ENCODE measurements around the gene MTM1. TPM values are rescaled to one million over a fixed set of nuclear protein-coding genes. Genes with fewer than 3 reads are reported as not detected.

MTM1 gene
- total and polyA plus RNA-seq, 2 experiments from 2014 or later, result 8.1 to 8.9 TPM

GRCh38 chrX:150616863-150617198, 48.4 kb downstream of the MTM1 start:
- Histone ChIP-seq H3K4me2 (ENCODE audit: unreplicated experiment) (no peak overlapping the region), H3K9ac (no peak overlapping the region), H3K9me2 (ENCODE audit: insufficient read depth) (no peaks in the 10 kb centered on the region), H3K4me1 (ENCODE audit: insufficient read depth) (no peaks in the 10 kb centered on the region), H2AFZ (no peak overlapping the region), H3K79me2 (ENCODE audit: insufficient read depth) (no peaks in the 10 kb centered on the region), H3K27me3 (replicated peaks; ENCODE audit: insufficient read depth) (no peaks in the 10 kb centered on the region), H3K27ac (no peak overlapping the region), H3K9me3 (ENCODE audit: low read depth) (no peaks in the 10 kb centered on the region), H3K4me3 (no peak overlapping the region), H3F3A (ENCODE audit: insufficient read depth) (no peaks in the 10 kb centered on the region), H3K36me3 (ENCODE audit: low read depth) (no peaks in the 10 kb centered on the region), H4K20me1 (ENCODE audit: insufficient read depth) (no peaks in the 10 kb centered on the region)
- in situ Hi-C loops (cut with MboI), result no loop called here
- DNase-seq, result peak; percentile 5
- TF ChIP-seq EZH2phosphoT487 (IDR thresholded peaks at IDR 0.05; ENCODE audit: insufficient read depth, low read depth) (no peak), EZH2 (IDR thresholded peaks at IDR 0.05; ENCODE audit: insufficient read depth, poor library complexity, severe bottlenecking) (no peak)
- WGBS, 2 experiments (ENCODE audit: low coverage in 1 of 2, low lambda C conversion rate in 2 of 2, missing lambda C conversion rate in 2 of 2), result 75 to 92% methylated on average over 2 of the region's 2 CpGs

DNA sequence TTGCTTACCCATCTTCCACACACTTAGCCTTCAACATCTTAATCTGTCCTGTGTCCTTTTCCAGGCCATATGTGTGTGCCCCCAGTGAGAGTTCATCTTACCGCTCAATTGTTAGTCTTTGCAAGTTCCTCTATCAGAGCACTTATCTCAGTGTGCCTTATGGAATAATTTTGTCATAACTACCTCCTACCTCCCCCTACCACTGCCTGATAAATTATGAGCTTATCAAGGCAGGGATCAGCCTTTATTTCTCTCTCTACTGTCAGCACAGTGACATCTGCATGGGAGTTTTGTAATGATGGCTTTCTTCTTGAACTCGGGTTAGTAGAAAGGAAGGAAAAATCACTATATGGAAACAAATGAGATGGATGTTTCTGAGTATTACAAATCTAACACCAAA, 53.2 kb downstream of the MTM1 start:
- no peaks in the 10 kb centered on the region for H3F3A ChIP-seq (ENCODE audit: insufficient read depth)
- H3K4me1 ChIP-seq (ENCODE audit: insufficient read depth), result no peaks in the 10 kb centered on the region
- TF ChIP-seq EZH2phosphoT487 (IDR thresholded peaks at IDR 0.05; ENCODE audit: insufficient read depth, low read depth) (no peak), EZH2 (IDR thresholded peaks at IDR 0.05; ENCODE audit: insufficient read depth, poor library complexity, severe bottlenecking) (no peak)
- no peaks in the 10 kb centered on the region for H3K79me2 ChIP-seq (ENCODE audit: insufficient read depth)
- in situ Hi-C loops (cut with MboI), result no loop called here
- H3K27me3 ChIP-seq (replicated peaks; ENCODE audit: insufficient read depth), result no peaks in the 10 kb centered on the region
- no peaks in the 10 kb centered on the region for H3K9me2 ChIP-seq (ENCODE audit: insufficient read depth)
- no peak overlapping the region for H3K9ac ChIP-seq
- no peaks in the 10 kb centered on the region for H4K20me1 ChIP-seq (ENCODE audit: insufficient read depth)
- no peaks in the 10 kb centered on the region for H3K36me3 ChIP-seq (ENCODE audit: low read depth)
- H3K27ac ChIP-seq, result no peak overlapping the region
- WGBS, 2 experiments (ENCODE audit: low coverage in 1 of 2, low lambda C conversion rate in 2 of 2, missing lambda C conversion rate in 2 of 2), result 100% methylated on average over 2 of the region's 2 CpGs
- H2AFZ ChIP-seq, result no peak overlapping the region
- no peak overlapping the region for H3K4me2 ChIP-seq (ENCODE audit: unreplicated experiment)
- no peak for DNase-seq
- no peak overlapping the region for H3K4me3 ChIP-seq
- H3K9me3 ChIP-seq (ENCODE audit: low read depth), result no peaks in the 10 kb centered on the region

GRCh38 chrX:150623583-150623982, 55.2 kb downstream of the MTM1 start:
- H2AFZ ChIP-seq, result no peak overlapping the region
- no peak for DNase-seq
- H3K27me3 ChIP-seq (replicated peaks; ENCODE audit: insufficient read depth), result no peaks in the 10 kb centered on the region
- H3K79me2 ChIP-seq (ENCODE audit: insufficient read depth), result no peaks in the 10 kb centered on the region
- H3K9ac ChIP-seq, result no peak overlapping the region
- no peak overlapping the region for H3K27ac ChIP-seq
- no peak overlapping the region for H3K4me2 ChIP-seq (ENCODE audit: unreplicated experiment)
- H3F3A ChIP-seq (ENCODE audit: insufficient read depth), result no peaks in the 10 kb centered on the region
- TF ChIP-seq EZH2 (IDR thresholded peaks at IDR 0.05; ENCODE audit: insufficient read depth, poor library complexity, severe bottlenecking) (no peak), EZH2phosphoT487 (IDR thresholded peaks at IDR 0.05; ENCODE audit: insufficient read depth, low read depth) (no peak)
- no peak overlapping the region for H3K4me3 ChIP-seq
- no peaks in the 10 kb centered on the region for H3K9me2 ChIP-seq (ENCODE audit: insufficient read depth)
- H3K36me3 ChIP-seq (ENCODE audit: low read depth), result no peaks in the 10 kb centered on the region
- in situ Hi-C loops (cut with MboI), result no loop called here
- H3K4me1 ChIP-seq (ENCODE audit: insufficient read depth), result no peaks in the 10 kb centered on the region
- H4K20me1 ChIP-seq (ENCODE audit: insufficient read depth), result no peaks in the 10 kb centered on the region
- no peaks in the 10 kb centered on the region for H3K9me3 ChIP-seq (ENCODE audit: low read depth)

- H3K4me2 ChIP-seq (ENCODE audit: unreplicated experiment), result no peak overlapping the region
- WGBS, 2 experiments (ENCODE audit: low coverage in 1 of 2, low lambda C conversion rate in 2 of 2, missing lambda C conversion rate in 2 of 2), result 96 to 100% methylated on average over 6 of the region's 6 CpGs
- no peaks in the 10 kb centered on the region for H3K36me3 ChIP-seq (ENCODE audit: low read depth)
- in situ Hi-C loops (cut with MboI), result no loop called here
- no peaks in the 10 kb centered on the region for H3K27me3 ChIP-seq (replicated peaks; ENCODE audit: insufficient read depth)
- no peaks in the 10 kb centered on the region for H3K9me2 ChIP-seq (ENCODE audit: insufficient read depth)
- no peaks in the 10 kb centered on the region for H3F3A ChIP-seq (ENCODE audit: insufficient read depth)
- no peak overlapping the region for H3K27ac ChIP-seq
- no peaks in the 10 kb centered on the region for H3K4me1 ChIP-seq (ENCODE audit: insufficient read depth)
- TF ChIP-seq EZH2phosphoT487 (IDR thresholded peaks at IDR 0.05; ENCODE audit: insufficient read depth, low read depth), result no peak
- TF ChIP-seq EZH2 (IDR thresholded peaks at IDR 0.05; ENCODE audit: insufficient read depth, poor library complexity, severe bottlenecking), result no peak
- DNase-seq, result no peak
- no peaks in the 10 kb centered on the region for H3K9me3 ChIP-seq (ENCODE audit: low read depth)
- H3K79me2 ChIP-seq (ENCODE audit: insufficient read depth), result no peaks in the 10 kb centered on the region
- H3K4me3 ChIP-seq, result no peak overlapping the region
- H3K9ac ChIP-seq, result no peak overlapping the region
- no peaks in the 10 kb centered on the region for H4K20me1 ChIP-seq (ENCODE audit: insufficient read depth)
- H2AFZ ChIP-seq, result no peak overlapping the region
These were observed 56.7 kb downstream of the MTM1 start for GRCh38 chrX:150625097-150625496.

- TF ChIP-seq EZH2 (IDR thresholded peaks at IDR 0.05; ENCODE audit: insufficient read depth, poor library complexity, severe bottlenecking) (no peak), EZH2phosphoT487 (IDR thresholded peaks at IDR 0.05; ENCODE audit: insufficient read depth, low read depth) (no peak)
- Histone ChIP-seq H3K4me2 (ENCODE audit: unreplicated experiment) (no peak overlapping the region), H3K9ac (no peak overlapping the region), H3F3A (ENCODE audit: insufficient read depth) (no peaks in the 10 kb centered on the region), H4K20me1 (ENCODE audit: insufficient read depth) (no peaks in the 10 kb centered on the region), H3K9me3 (ENCODE audit: low read depth) (no peaks in the 10 kb centered on the region), H3K9me2 (ENCODE audit: insufficient read depth) (no peaks in the 10 kb centered on the region), H3K27me3 (replicated peaks; ENCODE audit: insufficient read depth) (no peaks in the 10 kb centered on the region), H3K36me3 (ENCODE audit: low read depth) (no peaks in the 10 kb centered on the region), H3K79me2 (ENCODE audit: insufficient read depth) (no peaks in the 10 kb centered on the region), H2AFZ (no peak overlapping the region), H3K4me1 (ENCODE audit: insufficient read depth) (no peaks in the 10 kb centered on the region), H3K4me3 (no peak overlapping the region), H3K27ac (no peak overlapping the region)
- 95 to 99% methylated on average over 3 of the region's 3 CpGs for WGBS, 2 experiments (ENCODE audit: low coverage in 1 of 2, low lambda C conversion rate in 2 of 2, missing lambda C conversion rate in 2 of 2)
- in situ Hi-C loops (cut with MboI), result no loop called here
- DNase-seq, result no peak
These were observed 57.5 kb downstream of the MTM1 start for GRCh38 chrX:150625875-150626274.

Measured in GM23248 (cell line).